Mucosa of stomach (tissue), 1 donor: ENCODE measurements around the gene SOHLH2.

ENCODE experiments used
- H3K27me3 ChIP-seq: one replicate; pipeline ENCODE4 v1.7.0; 2013; ENCODE audit warnings: mild to moderate bottlenecking, low read length; ENCODE audit not compliant: control insufficient read depth, insufficient read depth
- H3K36me3 ChIP-seq: one replicate; pipeline ENCODE4 v1.7.0; 2013; ENCODE audit warnings: low read length; ENCODE audit not compliant: control insufficient read depth, insufficient read depth
- H3K4me1 ChIP-seq: one replicate; pipeline ENCODE4 v1.7.0; 2013; ENCODE audit warnings: mild to moderate bottlenecking, low read length; ENCODE audit not compliant: control insufficient read depth, insufficient read depth
- H3K4me3 ChIP-seq: one replicate; pipeline ENCODE4 v1.7.0; 2013; ENCODE audit warnings: low read length
- H3K9ac ChIP-seq: one replicate; pipeline ENCODE4 v1.7.0; 2013; ENCODE audit warnings: mild to moderate bottlenecking, low read length, moderate library complexity
- H3K9me3 ChIP-seq: one replicate; pipeline ENCODE4 v1.7.0; 2013; ENCODE audit warnings: mild to moderate bottlenecking, low read length, moderate library complexity; ENCODE audit not compliant: control insufficient read depth
- donor health status: Pancreatic carcinoma.

SOHLH2 gene

GRCh38 chr13:36224730-36225129 lies 10.4 kb upstream of the SOHLH2 start:
- H3K4me1 ChIP-seq, result no peaks in the 10 kb centered on the region
- no peaks in the 10 kb centered on the region for H3K36me3 ChIP-seq
- no peaks in the 10 kb centered on the region for H3K9me3 ChIP-seq
- H3K4me3 ChIP-seq, result no peak overlapping the region
- H3K27me3 ChIP-seq, result no peaks in the 10 kb centered on the region
- no peak overlapping the region for H3K9ac ChIP-seq

GRCh38 chr13:36219883-36220282 lies 5.5 kb upstream of the SOHLH2 start:
- no peaks in the 10 kb centered on the region for H3K9me3 ChIP-seq
- H3K27me3 ChIP-seq, result no peaks in the 10 kb centered on the region
- H3K4me3 ChIP-seq, result no peak overlapping the region
- H3K9ac ChIP-seq, result no peak overlapping the region
- no peaks in the 10 kb centered on the region for H3K36me3 ChIP-seq
- H3K4me1 ChIP-seq, result no peaks in the 10 kb centered on the region

GRCh38 chr13:36217456-36217855 lies 3.1 kb upstream of the SOHLH2 start:
- Histone ChIP-seq H3K9me3 (no peaks in the 10 kb centered on the region), H3K36me3 (no peaks in the 10 kb centered on the region), H3K27me3 (no peaks in the 10 kb centered on the region), H3K4me3 (no peak overlapping the region), H3K9ac (no peak overlapping the region), H3K4me1 (no peaks in the 10 kb centered on the region)

- Histone ChIP-seq H3K9ac (no peak overlapping the region), H3K4me1 (no peaks in the 10 kb centered on the region), H3K4me3 (no peak overlapping the region), H3K36me3 (no peaks in the 10 kb centered on the region), H3K27me3 (no peaks in the 10 kb centered on the region), H3K9me3 (no peaks in the 10 kb centered on the region)
Measured at GRCh38 chr13:36212789-36213188, 1.6 kb downstream of the SOHLH2 start.

- Histone ChIP-seq H3K4me3 (no peak overlapping the region), H3K36me3 (no peaks in the 10 kb centered on the region), H3K9me3 (no peaks in the 10 kb centered on the region), H3K27me3 (no peaks in the 10 kb centered on the region), H3K4me1 (no peaks in the 10 kb centered on the region), H3K9ac (no peak overlapping the region)
Measured at GRCh38 chr13:36211567-36211966, 2.8 kb downstream of the SOHLH2 start.

- Histone ChIP-seq H3K36me3 (no peaks in the 10 kb centered on the region), H3K4me1 (no peaks in the 10 kb centered on the region), H3K9ac (no peak overlapping the region), H3K27me3 (no peaks in the 10 kb centered on the region), H3K4me3 (no peak overlapping the region), H3K9me3 (no peaks in the 10 kb centered on the region)
Measured at GRCh38 chr13:36210738-36211137, 3.6 kb downstream of the SOHLH2 start.

- no peaks in the 10 kb centered on the region for H3K9me3 ChIP-seq
- no peaks in the 10 kb centered on the region for H3K36me3 ChIP-seq
- no peak overlapping the region for H3K9ac ChIP-seq
- H3K27me3 ChIP-seq, result no peaks in the 10 kb centered on the region
- H3K4me1 ChIP-seq, result no peaks in the 10 kb centered on the region
- H3K4me3 ChIP-seq, result no peak overlapping the region
Measured at GRCh38 chr13:36207672-36208071, 6.7 kb downstream of the SOHLH2 start.

GRCh38 chr13:36193151-36193855 lies 21.1 kb downstream of the SOHLH2 start:
- H3K9me3 ChIP-seq, result no peaks in the 10 kb centered on the region
- no peaks in the 10 kb centered on the region for H3K4me1 ChIP-seq

GRCh38 chr13:36192166-36192565 lies 22.2 kb downstream of the SOHLH2 start:
- H3K4me3 ChIP-seq, result no peak overlapping the region
- no peaks in the 10 kb centered on the region for H3K4me1 ChIP-seq
- H3K36me3 ChIP-seq, result no peaks in the 10 kb centered on the region
- no peaks in the 10 kb centered on the region for H3K27me3 ChIP-seq
- H3K9me3 ChIP-seq, result no peaks in the 10 kb centered on the region
- H3K9ac ChIP-seq, result no peak overlapping the region

More at GRCh38 chr13:36193151-36193855, 21.1 kb downstream of the SOHLH2 start:
- Histone ChIP-seq H3K36me3 (no peaks in the 10 kb centered on the region), H3K9ac (no peak overlapping the region), H3K27me3 (no peaks in the 10 kb centered on the region), H3K4me3 (no peak overlapping the region)

GRCh38 chr13:36190771-36191170 lies 23.6 kb downstream of the SOHLH2 start:
- H3K4me1 ChIP-seq, result no peaks in the 10 kb centered on the region
- H3K9ac ChIP-seq, result no peak overlapping the region
- no peaks in the 10 kb centered on the region for H3K27me3 ChIP-seq
- H3K36me3 ChIP-seq, result no peaks in the 10 kb centered on the region
- H3K9me3 ChIP-seq, result no peaks in the 10 kb centered on the region
- no peak overlapping the region for H3K4me3 ChIP-seq

GRCh38 chr13:36188441-36188840 lies 25.9 kb downstream of the SOHLH2 start:
- no peaks in the 10 kb centered on the region for H3K27me3 ChIP-seq
- no peaks in the 10 kb centered on the region for H3K9me3 ChIP-seq
- no peaks in the 10 kb centered on the region for H3K36me3 ChIP-seq
- no peak overlapping the region for H3K9ac ChIP-seq
- H3K4me1 ChIP-seq, result no peaks in the 10 kb centered on the region
- no peak overlapping the region for H3K4me3 ChIP-seq

- H3K27me3 ChIP-seq, result no peaks in the 10 kb centered on the region
- H3K4me1 ChIP-seq, result no peaks in the 10 kb centered on the region
- no peaks in the 10 kb centered on the region for H3K36me3 ChIP-seq
- H3K9ac ChIP-seq, result no peak overlapping the region
- no peak overlapping the region for H3K4me3 ChIP-seq
- no peaks in the 10 kb centered on the region for H3K9me3 ChIP-seq
Measured at GRCh38 chr13:36183901-36184300, 30.5 kb downstream of the SOHLH2 start.

GRCh38 chr13:36175621-36176020 lies 38.7 kb downstream of the SOHLH2 start:
- H3K4me3 ChIP-seq, result no peak overlapping the region
- H3K36me3 ChIP-seq, result no peaks in the 10 kb centered on the region
- H3K27me3 ChIP-seq, result no peaks in the 10 kb centered on the region
- no peaks in the 10 kb centered on the region for H3K9me3 ChIP-seq
- H3K4me1 ChIP-seq, result no peaks in the 10 kb centered on the region
- no peak overlapping the region for H3K9ac ChIP-seq
